Smooth muscle cell (in vitro differentiated cells): ENCODE results near the gene HIGD2A. TPM values are rescaled to one million over a fixed set of nuclear protein-coding genes. Genes with fewer than 3 reads are reported as not detected.

Experiments used
- DNase-seq: peaks from one replicate; lab custom pipeline; 2025; ENCODE audit not compliant: unreplicated experiment; lab: John Stamatoyannopoulos, UW
- H2AFZ ChIP-seq: fragments of 200-600 bp; sonication (generic); 2 replicates; pipeline ENCODE4 v1.6.0; 2016; ENCODE audit warnings: antibody characterized with exemption, low read depth, mild to moderate bottlenecking
- H3F3A ChIP-seq: fragments of 200-600 bp; sonication (generic); 2 replicates; pipeline ENCODE4 v1.6.0; 2017; ENCODE audit warnings: antibody characterized with exemption, low read depth
- H3K27ac ChIP-seq: fragments of 200-600 bp; sonication (generic); 2 replicates; pipeline ENCODE4 v1.5.1; 2016; ENCODE audit warnings: low read depth, mild to moderate bottlenecking
- H3K27me3 ChIP-seq: fragments of 200-600 bp; sonication (generic); 2 replicates; pipeline ENCODE4 v1.6.1; 2016; ENCODE audit warnings: low read depth, mild to moderate bottlenecking
- H3K36me3 ChIP-seq: fragments of 200-600 bp; sonication (generic); 2 replicates; pipeline ENCODE4 v1.5.1; 2016; ENCODE audit warnings: low read depth
- H3K4me1 ChIP-seq: fragments of 200-600 bp; sonication (generic); 2 replicates; pipeline ENCODE4 v1.5.1; 2016; ENCODE audit warnings: low read depth
- H3K4me2 ChIP-seq: fragments of 200-600 bp; sonication (generic); 2 replicates; pipeline ENCODE4 v1.6.0; 2016; ENCODE audit warnings: mild to moderate bottlenecking
- H3K4me3 ChIP-seq: fragments of 200-600 bp; sonication (generic); 2 replicates; pipeline ENCODE4 v1.5.1; 2016; ENCODE audit warnings: mild to moderate bottlenecking
- H3K79me2 ChIP-seq: fragments of 200-600 bp; sonication (generic); 2 replicates; pipeline ENCODE4 v1.6.0; 2016; ENCODE audit warnings: low read depth, mild to moderate bottlenecking
- H3K9ac ChIP-seq: fragments of 200-600 bp; sonication (generic); 2 replicates; pipeline ENCODE4 v1.6.0; 2016; ENCODE audit warnings: low read depth
- H3K9me3 ChIP-seq: fragments of 200-600 bp; sonication (generic); replicated peaks from 2 replicates; pipeline ENCODE4 v1.5.1; 2016; ENCODE audit warnings: low read depth
- H4K20me1 ChIP-seq: fragments of 200-600 bp; sonication (generic); 2 replicates; pipeline ENCODE4 v1.6.0; 2016; ENCODE audit warnings: low read depth
- WGBS: methylation state at CpG from one replicate; pipeline ENCODE4 v1.1.7; 2016; ENCODE audit warnings: low lambda C conversion rate; 5-methylcytosine and 5-hydroxymethylcytosine counted together
- polyA plus RNA-seq: library from polyadenylated mRNA; unstranded; fragments of >200 nt; fragmentation: Nextera tagmentation; extraction: Ambion mirVana; gene quantifications from 2 replicates; pipeline ENCODE4 v1.2.1, GENCODE V29; 2016
- total RNA-seq: library from RNA; depleted of rRNA; stranded (reverse); fragments of >200 nt; gene quantifications from 2 replicates; pipeline ENCODE4 v1.2.3, GENCODE V29; 2014
- TF ChIP-seq, protein P1 (sequence below): fragments of 200-600 bp; sonication (generic); IDR thresholded peaks from 2 replicates; pipeline ENCODE4 v1.5.1; 2017; ENCODE audit warnings: borderline replicate concordance, mild to moderate bottlenecking, antibody characterized with exemption; ENCODE audit not compliant: insufficient read depth, poor library complexity, severe bottlenecking

The HIGD2A gene
- total and polyA plus RNA-seq, 2 experiments from 2014 or later: 94.5 to 140 TPM

- Histone ChIP-seq H4K20me1 (no peaks in the 10 kb centered on the region), H3K4me3 (no peak overlapping the region), H3K4me1 (no peaks in the 10 kb centered on the region), H3K9ac (no peak overlapping the region), H2AFZ (no peak overlapping the region), H3K27ac (no peak overlapping the region), H3K27me3 (no peaks in the 10 kb centered on the region), H3K4me2 (no peak overlapping the region), H3K79me2 (no peaks in the 10 kb centered on the region), H3F3A (no peaks in the 10 kb centered on the region), H3K9me3 (no peaks in the 10 kb centered on the region), H3K36me3 (no peaks in the 10 kb centered on the region)
- WGBS: 81% methylated on average over 2 of the region's 2 CpGs
- no peak for DNase-seq
- TF ChIP-seq, protein P1, sequence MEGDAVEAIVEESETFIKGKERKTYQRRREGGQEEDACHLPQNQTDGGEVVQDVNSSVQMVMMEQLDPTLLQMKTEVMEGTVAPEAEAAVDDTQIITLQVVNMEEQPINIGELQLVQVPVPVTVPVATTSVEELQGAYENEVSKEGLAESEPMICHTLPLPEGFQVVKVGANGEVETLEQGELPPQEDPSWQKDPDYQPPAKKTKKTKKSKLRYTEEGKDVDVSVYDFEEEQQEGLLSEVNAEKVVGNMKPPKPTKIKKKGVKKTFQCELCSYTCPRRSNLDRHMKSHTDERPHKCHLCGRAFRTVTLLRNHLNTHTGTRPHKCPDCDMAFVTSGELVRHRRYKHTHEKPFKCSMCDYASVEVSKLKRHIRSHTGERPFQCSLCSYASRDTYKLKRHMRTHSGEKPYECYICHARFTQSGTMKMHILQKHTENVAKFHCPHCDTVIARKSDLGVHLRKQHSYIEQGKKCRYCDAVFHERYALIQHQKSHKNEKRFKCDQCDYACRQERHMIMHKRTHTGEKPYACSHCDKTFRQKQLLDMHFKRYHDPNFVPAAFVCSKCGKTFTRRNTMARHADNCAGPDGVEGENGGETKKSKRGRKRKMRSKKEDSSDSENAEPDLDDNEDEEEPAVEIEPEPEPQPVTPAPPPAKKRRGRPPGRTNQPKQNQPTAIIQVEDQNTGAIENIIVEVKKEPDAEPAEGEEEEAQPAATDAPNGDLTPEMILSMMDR: no peak
Measured at GRCh38 chr5:176420972-176421544, 32.5 kb downstream of the HIGD2A start.

DNA sequence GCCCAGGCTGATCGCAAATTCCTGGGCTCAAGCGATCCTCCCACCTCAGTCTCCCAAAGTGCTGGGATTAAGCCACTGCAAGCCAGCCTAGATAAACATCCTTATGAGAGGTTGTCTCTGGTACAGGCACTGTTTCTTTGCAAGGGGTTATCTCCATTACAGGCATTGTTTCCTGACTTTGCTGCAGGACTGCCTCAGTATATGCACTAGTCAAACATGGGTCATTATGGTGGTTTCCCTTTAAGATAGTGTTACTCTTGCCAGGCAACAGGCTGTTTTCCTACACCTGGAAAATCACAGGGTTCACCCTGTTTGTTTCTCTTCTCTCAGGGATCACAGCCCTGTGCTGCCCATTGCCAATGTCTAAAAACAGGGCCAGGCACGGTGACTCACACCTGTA is 35.6 kb downstream of the HIGD2A start:
- no peak overlapping the region for H3K4me2 ChIP-seq
- no peaks in the 10 kb centered on the region for H3K36me3 ChIP-seq
- no peaks in the 10 kb centered on the region for H3F3A ChIP-seq
- no peak overlapping the region for H3K27ac ChIP-seq
- DNase-seq: no peak
- H3K79me2 ChIP-seq: no peaks in the 10 kb centered on the region
- WGBS: 75% methylated on average over 3 of the region's 3 CpGs
- no peak overlapping the region for H3K4me3 ChIP-seq
- H3K4me1 ChIP-seq: no peaks in the 10 kb centered on the region
- H3K9ac ChIP-seq: no peak overlapping the region
- H2AFZ ChIP-seq: no peak overlapping the region
- no peaks in the 10 kb centered on the region for H4K20me1 ChIP-seq
- no peaks in the 10 kb centered on the region for H3K9me3 ChIP-seq
- H3K27me3 ChIP-seq: no peaks in the 10 kb centered on the region
- TF ChIP-seq, protein P1: no peak

- no peaks in the 10 kb centered on the region for H3K79me2 ChIP-seq
- H3K27ac ChIP-seq: no peak overlapping the region
- TF ChIP-seq, protein P1: no peak
- peaks cover 5% of the 10 kb centered on the region for H3K27me3 ChIP-seq
- H3K9ac ChIP-seq: no peak overlapping the region
- no peaks in the 10 kb centered on the region for H3F3A ChIP-seq
- WGBS: 86% methylated on average over 1 of the region's 1 CpG
- DNase-seq: no peak
- H4K20me1 ChIP-seq: no peaks in the 10 kb centered on the region
- H3K36me3 ChIP-seq: no peaks in the 10 kb centered on the region
- H3K9me3 ChIP-seq: no peaks in the 10 kb centered on the region
- H3K4me1 ChIP-seq: no peaks in the 10 kb centered on the region
- no peak overlapping the region for H3K4me2 ChIP-seq
- H2AFZ ChIP-seq: no peak overlapping the region
- H3K4me3 ChIP-seq: no peak overlapping the region
Measured at GRCh38 chr5:176425138-176425537, 36.6 kb downstream of the HIGD2A start.

DNA sequence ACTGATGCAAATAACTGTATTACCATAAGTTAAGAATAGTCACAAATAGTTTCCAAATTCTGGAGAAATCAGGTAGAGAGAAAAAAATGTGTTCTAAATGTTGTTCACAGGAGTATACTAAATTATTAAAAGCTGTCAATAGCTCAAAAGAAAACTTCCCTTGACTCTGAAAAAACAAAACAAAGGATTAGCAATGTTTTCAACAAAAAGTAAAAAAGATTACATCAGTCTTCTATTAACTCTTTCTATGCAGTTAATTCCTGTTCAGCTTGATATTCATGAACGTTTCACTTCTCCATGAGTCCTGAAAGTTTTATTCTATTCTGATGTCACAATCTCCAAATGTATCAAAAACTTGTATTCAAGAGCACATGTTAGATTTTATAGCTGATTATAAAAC is 37.2 kb downstream of the HIGD2A start:
- peaks cover 5% of the 10 kb centered on the region for H3K27me3 ChIP-seq
- H3K4me1 ChIP-seq: no peaks in the 10 kb centered on the region
- H3K9me3 ChIP-seq: no peaks in the 10 kb centered on the region
- DNase-seq: no peak
- no peak overlapping the region for H3K4me3 ChIP-seq
- no peaks in the 10 kb centered on the region for H3K79me2 ChIP-seq
- no peaks in the 10 kb centered on the region for H4K20me1 ChIP-seq
- WGBS: 95% methylated on average over 1 of the region's 1 CpG
- no peak overlapping the region for H3K4me2 ChIP-seq
- TF ChIP-seq, protein P1: no peak
- no peaks in the 10 kb centered on the region for H3F3A ChIP-seq
- no peak overlapping the region for H3K9ac ChIP-seq
- H3K27ac ChIP-seq: no peak overlapping the region
- H2AFZ ChIP-seq: no peak overlapping the region
- no peaks in the 10 kb centered on the region for H3K36me3 ChIP-seq
